Ovary (tissue), 9 donors: ENCODE measurements around the gene NUDCD2. TPM values are rescaled to one million over a fixed set of nuclear protein-coding genes. Genes with fewer than 3 reads are reported as not detected.
"Not testable (repeated sequence)": the region's sequence is repeated elsewhere in the genome, so short reads cannot be mapped to it uniquely, and the experiment has no call there.

Source experiments
- DNase-seq, 5 donors: peaks; one replicate each; pipeline ENCODE4 v3.0.0-alpha.2; 2019 to 2020
- H3K27ac ChIP-seq, 2 donors: fragments of 200-600 bp; one replicate each; pipeline versions ENCODE4 v1.5.1 to v1.8.0; 2019 to 2022
- H3K27me3 ChIP-seq: fragments of 200-600 bp; one replicate; pipeline ENCODE4 v1.8.0; 2022
- H3K36me3 ChIP-seq: fragments of 200-600 bp; sonication (generic); one replicate; pipeline ENCODE4 v1.5.1; 2019
- H3K4me1 ChIP-seq: one replicate; pipeline ENCODE4 v1.8.1; 2013; ENCODE audit warnings: mild to moderate bottlenecking, moderate library complexity; ENCODE audit not compliant: insufficient read depth
- H3K4me3 ChIP-seq: fragments of 200-600 bp; sonication (generic); one replicate; pipeline ENCODE4 v1.5.1; 2017
- H3K9me3 ChIP-seq, 2 donors: fragments of 200-600 bp in 1 of 2; sonication (generic) in 1 of 2; one replicate each; pipeline versions ENCODE4 v1.5.1 to v1.8.1; 2013 to 2019; ENCODE audit warnings: mild to moderate bottlenecking in 1 of 2, moderate library complexity in 1 of 2
- EP300 ChIP-seq: sonication (generic); formaldehyde crosslinking; IDR thresholded peaks from one replicate; pipeline ENCODE4 v1.6.1; 2017; ENCODE audit warnings: antibody characterized with exemption
- POLR2A ChIP-seq: fragments of 450-650 bp; IDR thresholded peaks from one replicate; pipeline ENCODE4 v1.6.1; 2017; ENCODE audit warnings: antibody characterized with exemption, mild to moderate bottlenecking, moderate library complexity
- WGBS, 3 donors: extraction: QIAGEN DNeasy Blood & Tissue Kit in 1 of 3; methylation state at CpG; one replicate each; pipeline versions ENCODE4 v1.1.5 to v1.1.7; 2013 to 2017; 5-methylcytosine and 5-hydroxymethylcytosine counted together
- intact Hi-C, 4 donors: fragments of 100-400 bp; cut with DNase I; formaldehyde crosslinking; loops; one replicate each; pipeline versions ENCODE4 v1.11.0 to v1.15.1; 2022 to 2023
- polyA plus RNA-seq, 2 donors: library from polyadenylated mRNA; stranded (reverse); fragments of 200-250 nt in 1 of 2; fragments of 350-450 nt in 1 of 2; fragmentation: Illumina TruSeq in 1 of 2; extraction: RNeasy Lipid Tissue Mini Kit (QIAGEN cat#74804) in 1 of 2; gene quantifications; one replicate each; pipeline ENCODE4 v1.2.3, GENCODE V29; 2013 to 2014
- total RNA-seq, 7 donors: library from RNA; depleted of rRNA in 2 of 7; stranded (reverse); fragments of >200 nt in 2 of 7; fragmentation: NEBNext Ultra II Directional in 3 of 7; extraction: Animal tissue kit (Norgen Biotek cat#: 25700) in 3 of 7; gene quantifications; one replicate each; pipeline versions ENCODE4 v1.1.0 to v1.2.4, GENCODE V29; 2016 to 2023
- TF ChIP-seq, protein P1 (sequence below), 3 donors: fragments of 450-650 bp in 2 of 3; fragments of 200-600 bp in 1 of 3; IDR thresholded peaks; one replicate each; pipeline versions ENCODE4 v1.5.1 to v1.8.0; 2016 to 2022; ENCODE audit warnings: antibody characterized with exemption in 3 of 3, mild to moderate bottlenecking in 1 of 3
- donor health status: DM: no; HTN: no; CAD: no; lungs with moderate emphysema.
- donor health status: DM: no; HTN: no; CAD: no.
- donor health status: Bipolar disorder and iron deficiency.
- donor health status: DM: yes; HTN: yes; CAD: no.
- donor health status: DM: no; HTN: no; CAD: no.
- donor health status: DM: yes; HTN: yes; CAD: no.

NUDCD2 gene
- total and polyA plus RNA-seq, 9 donors = 6.8 to 26.0 (median 16.3) TPM

DNA sequence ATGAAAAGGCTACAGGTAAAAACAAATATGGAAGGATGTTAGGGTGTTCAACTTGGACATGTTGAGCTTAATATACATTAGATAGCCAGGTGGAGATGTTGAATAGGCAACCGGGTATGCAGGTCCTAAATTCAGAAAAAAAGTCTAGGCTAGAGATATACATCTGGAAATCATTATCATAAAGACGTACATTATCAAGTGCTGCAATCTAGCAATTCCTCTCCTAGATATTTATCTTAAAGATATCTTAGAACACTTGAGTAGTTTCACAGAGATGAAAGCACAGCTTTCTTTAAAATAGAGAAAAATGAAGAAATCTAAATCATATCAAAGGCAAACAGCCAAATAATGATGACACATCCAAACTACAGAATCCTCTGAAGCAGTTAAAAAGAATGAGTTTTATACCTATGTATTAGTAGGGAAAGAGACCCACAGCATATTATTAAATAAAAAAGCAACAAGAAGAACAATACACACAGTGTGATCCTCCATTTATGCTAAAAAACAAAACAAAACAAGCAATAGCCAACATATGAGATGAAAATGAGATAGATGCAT lies 3.8 kb downstream of the NUDCD2 start:
- Histone ChIP-seq H3K4me1 (peaks cover 2% of the 10 kb centered on the region), H3K9me3 (no peaks in the 10 kb centered on the region), H3K27me3 (no peaks in the 10 kb centered on the region), H3K27ac (no peak overlapping the region), H3K36me3 (no peaks in the 10 kb centered on the region), H3K4me3 (no peak overlapping the region)
- WGBS, 3 donors = 85 to 94% (median 92%) methylated on average over 2 of the region's 2 CpGs
- no peak for DNase-seq
- TF ChIP-seq EP300 (no peak), POLR2A (no peak)
- TF ChIP-seq, protein P1, sequence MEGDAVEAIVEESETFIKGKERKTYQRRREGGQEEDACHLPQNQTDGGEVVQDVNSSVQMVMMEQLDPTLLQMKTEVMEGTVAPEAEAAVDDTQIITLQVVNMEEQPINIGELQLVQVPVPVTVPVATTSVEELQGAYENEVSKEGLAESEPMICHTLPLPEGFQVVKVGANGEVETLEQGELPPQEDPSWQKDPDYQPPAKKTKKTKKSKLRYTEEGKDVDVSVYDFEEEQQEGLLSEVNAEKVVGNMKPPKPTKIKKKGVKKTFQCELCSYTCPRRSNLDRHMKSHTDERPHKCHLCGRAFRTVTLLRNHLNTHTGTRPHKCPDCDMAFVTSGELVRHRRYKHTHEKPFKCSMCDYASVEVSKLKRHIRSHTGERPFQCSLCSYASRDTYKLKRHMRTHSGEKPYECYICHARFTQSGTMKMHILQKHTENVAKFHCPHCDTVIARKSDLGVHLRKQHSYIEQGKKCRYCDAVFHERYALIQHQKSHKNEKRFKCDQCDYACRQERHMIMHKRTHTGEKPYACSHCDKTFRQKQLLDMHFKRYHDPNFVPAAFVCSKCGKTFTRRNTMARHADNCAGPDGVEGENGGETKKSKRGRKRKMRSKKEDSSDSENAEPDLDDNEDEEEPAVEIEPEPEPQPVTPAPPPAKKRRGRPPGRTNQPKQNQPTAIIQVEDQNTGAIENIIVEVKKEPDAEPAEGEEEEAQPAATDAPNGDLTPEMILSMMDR (IDR thresholded peaks at IDR 0.05) = no peak
- intact Hi-C loops = no loop called here

- intact Hi-C loops, DNase-seq, H3K36me3 ChIP-seq, H3K9me3 ChIP-seq, H3K27me3 ChIP-seq, H3K4me3 ChIP-seq, H3K27ac ChIP-seq, H3K4me1 ChIP-seq: not testable (repeated sequence)
- 94 to 97% (median 96%) methylated on average over 17 of the region's 17 CpGs for WGBS, 3 donors
These were observed 4.5 kb downstream of the NUDCD2 start for GRCh38 chr5:163455406-163455805.

GRCh38 chr5:163453705-163454104 lies 6.2 kb downstream of the NUDCD2 start:
- 73 to 92% (median 84%) methylated on average over 1 of the region's 1 CpG for WGBS, 3 donors
- H3K36me3 ChIP-seq = no peaks in the 10 kb centered on the region

DNA sequence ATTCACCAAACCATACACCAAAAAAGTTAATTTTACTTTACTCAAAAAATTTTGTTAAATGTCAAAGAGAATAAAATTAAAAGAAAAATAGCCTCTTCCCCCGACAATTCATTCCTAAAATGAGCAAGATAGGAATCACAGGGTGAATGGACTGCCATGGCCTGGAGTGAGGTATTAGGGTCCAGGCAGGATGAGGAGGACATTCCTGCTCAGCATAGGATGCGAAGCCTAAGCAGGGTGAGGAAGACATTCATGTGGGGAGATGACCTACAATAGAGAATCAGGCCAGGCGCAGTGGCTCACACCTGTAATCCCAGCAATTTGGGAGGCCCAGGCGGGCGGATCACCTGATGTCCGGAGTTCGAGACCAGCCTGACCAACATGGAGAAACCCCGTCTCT lies 8.4 kb downstream of the NUDCD2 start:
- intact Hi-C loops = no loop called here
- DNase-seq = no peak
- no peaks in the 10 kb centered on the region for H3K27me3 ChIP-seq
- no peak overlapping the region for H3K27ac ChIP-seq
- TF ChIP-seq, protein P1 (IDR thresholded peaks at IDR 0.05) = no peak
- no peak for TF ChIP-seq EP300
- no peak for TF ChIP-seq POLR2A
- WGBS, 3 donors = 92 to 98% (median 95%) methylated on average over 8 of the region's 8 CpGs
- no peaks in the 10 kb centered on the region for H3K4me1 ChIP-seq
- H3K9me3 ChIP-seq = no peaks in the 10 kb centered on the region
- H3K36me3 ChIP-seq = no peaks in the 10 kb centered on the region
- H3K4me3 ChIP-seq = no peak overlapping the region

More at GRCh38 chr5:163453705-163454104, 6.2 kb downstream of the NUDCD2 start:
- intact Hi-C loops = no loop called here
- H3K27ac ChIP-seq = no peak overlapping the region
- no peak overlapping the region for H3K4me3 ChIP-seq
- no peaks in the 10 kb centered on the region for H3K27me3 ChIP-seq
- no peak for TF ChIP-seq EP300
- no peak for TF ChIP-seq POLR2A
- TF ChIP-seq, protein P1 (IDR thresholded peaks at IDR 0.05) = no peak
- no peaks in the 10 kb centered on the region for H3K9me3 ChIP-seq
- peaks cover 2% of the 10 kb centered on the region for H3K4me1 ChIP-seq
- DNase-seq = no peak

DNA sequence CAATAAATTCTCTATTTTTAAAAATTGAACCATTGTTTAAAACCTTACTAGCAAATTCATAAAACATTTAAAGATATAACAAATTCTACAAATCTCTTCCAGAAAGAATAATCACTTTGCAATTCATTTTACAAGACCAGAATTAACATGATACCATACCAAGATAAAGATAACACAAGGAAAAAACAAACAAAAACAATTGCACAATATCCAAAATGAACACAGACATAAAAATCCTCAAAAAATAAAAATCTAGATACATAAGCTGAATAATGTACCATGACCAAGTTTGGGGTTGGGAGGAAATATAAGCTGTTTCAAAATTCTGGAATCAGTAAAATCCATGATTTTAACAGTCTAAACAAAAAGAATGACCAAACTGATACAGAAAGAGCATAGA lies 11.4 kb downstream of the NUDCD2 start:
- intact Hi-C loops = no loop called here

More for the DNA sequence above, 11.4 kb downstream of the NUDCD2 start:
- Histone ChIP-seq H3K4me3 (no peak overlapping the region), H3K27ac (no peak overlapping the region), H3K36me3 (no peaks in the 10 kb centered on the region), H3K4me1 (no peaks in the 10 kb centered on the region), H3K9me3 (no peaks in the 10 kb centered on the region), H3K27me3 (no peaks in the 10 kb centered on the region)
- TF ChIP-seq POLR2A (no peak), EP300 (no peak)
- TF ChIP-seq, protein P1 (IDR thresholded peaks at IDR 0.05) = no peak
- no peak for DNase-seq
